Muscle layer of duodenum (tissue), 2 donors: ENCODE data around the gene CHEK2.
"Not testable (repeated sequence)": the region's sequence is repeated elsewhere in the genome, so short reads cannot be mapped to it uniquely, and the experiment has no call there.

Experiments used
- H3K27ac ChIP-seq: one replicate; pipeline ENCODE4 v1.7.0; 2013; ENCODE audit warnings: mild to moderate bottlenecking, low read length
- H3K27me3 ChIP-seq: one replicate; pipeline ENCODE4 v1.7.0; 2013; ENCODE audit warnings: low read depth, mild to moderate bottlenecking, control low read depth, low read length
- H3K36me3 ChIP-seq, 2 donors: one replicate each; pipeline ENCODE4 v1.7.0; 2013; ENCODE audit warnings: low read length in 2 of 2, control low read depth in 1 of 2, mild to moderate bottlenecking in 1 of 2; ENCODE audit not compliant: insufficient read depth in 2 of 2, control insufficient read depth in 1 of 2
- H3K4me1 ChIP-seq, 2 donors: one replicate each; pipeline ENCODE4 v1.7.0; 2013; ENCODE audit warnings: low read length in 2 of 2, mild to moderate bottlenecking in 2 of 2, control low read depth in 1 of 2, moderate library complexity in 1 of 2; ENCODE audit not compliant: insufficient read depth in 2 of 2, control insufficient read depth in 1 of 2
- H3K4me3 ChIP-seq, 2 donors: one replicate each; pipeline ENCODE4 v1.7.0; 2013; ENCODE audit warnings: low read length in 2 of 2, low read depth in 1 of 2, mild to moderate bottlenecking in 1 of 2
- H3K9me3 ChIP-seq, 2 donors: one replicate each; pipeline ENCODE4 v1.7.0; 2013; ENCODE audit warnings: low read length in 2 of 2, control low read depth in 1 of 2, mild to moderate bottlenecking in 1 of 2; ENCODE audit not compliant: control insufficient read depth in 1 of 2
- donor health status: healthy.

The CHEK2 gene

GRCh38 chr22:28738876-28739275 lies 2.7 kb downstream of the CHEK2 start:
- not testable (repeated sequence) for H3K27me3 ChIP-seq, H3K9me3 ChIP-seq, H3K27ac ChIP-seq, H3K36me3 ChIP-seq, H3K4me3 ChIP-seq
- peaks cover 0 to 15% of the 10 kb centered on the region in 2 donors for H3K4me1 ChIP-seq

DNA sequence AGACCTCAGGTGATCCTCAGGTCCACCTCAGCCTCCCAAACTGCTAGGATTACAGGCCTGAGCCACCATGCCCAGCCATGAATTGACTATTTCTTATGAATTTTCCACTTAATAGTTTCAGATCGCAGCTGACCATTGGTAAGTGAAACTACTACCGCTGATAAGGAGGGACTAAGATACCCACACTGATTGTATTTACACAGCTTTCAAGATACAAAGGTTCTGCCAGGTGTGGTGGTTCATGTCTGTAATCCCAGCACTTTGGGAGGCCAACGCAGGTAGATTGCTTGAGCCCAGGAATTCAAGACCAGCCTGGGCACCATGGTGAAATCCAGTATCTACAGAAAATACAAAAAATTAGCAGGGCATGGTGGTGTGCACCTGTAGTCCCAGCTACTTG lies 3.9 kb downstream of the CHEK2 start:
- H3K4me3 ChIP-seq, result no peak overlapping the region
- no peaks in the 10 kb centered on the region for H3K27me3 ChIP-seq
- no peaks in the 10 kb centered on the region for H3K9me3 ChIP-seq
- H3K36me3 ChIP-seq, result peaks cover 0 to 3% of the 10 kb centered on the region in 2 donors
- H3K4me1 ChIP-seq, result peaks cover 0 to 7% of the 10 kb centered on the region in 2 donors
- no peak overlapping the region for H3K27ac ChIP-seq

GRCh38 chr22:28736301-28737155 lies 5.1 kb downstream of the CHEK2 start:
- Histone ChIP-seq H3K9me3 (no peaks in the 10 kb centered on the region), H3K4me3 (no peak overlapping the region), H3K27ac (no peak overlapping the region), H3K36me3 (no peaks in the 10 kb centered on the region), H3K4me1 (peaks cover 0 to 5% of the 10 kb centered on the region in 2 donors), H3K27me3 (no peaks in the 10 kb centered on the region)

GRCh38 chr22:28734393-28734792 lies 7.2 kb downstream of the CHEK2 start:
- H3K27ac ChIP-seq, result no peak overlapping the region
- no peaks in the 10 kb centered on the region for H3K36me3 ChIP-seq
- no peaks in the 10 kb centered on the region for H3K27me3 ChIP-seq

DNA sequence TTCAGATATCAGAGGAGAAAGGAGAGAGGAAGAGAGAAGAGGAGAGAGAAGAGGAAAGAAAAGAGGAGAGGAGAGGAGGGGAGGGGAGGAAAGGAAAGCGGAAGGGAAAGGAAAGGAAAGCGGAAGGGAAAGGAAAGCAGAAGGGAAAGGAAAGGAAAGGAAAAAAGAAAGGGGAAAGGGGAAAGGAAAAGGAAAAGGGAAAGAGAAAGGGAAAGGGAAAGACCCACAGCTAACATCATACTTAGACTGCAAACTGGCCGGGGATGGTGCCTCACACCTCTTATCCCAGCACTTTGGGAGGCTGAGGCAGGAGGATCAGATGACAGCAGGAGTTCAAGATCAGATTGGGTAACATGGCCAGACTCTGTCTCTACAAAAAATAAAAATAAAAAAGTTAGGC lies 11.4 kb downstream of the CHEK2 start:
- H3K27me3 ChIP-seq, result no peaks in the 10 kb centered on the region
- no peaks in the 10 kb centered on the region for H3K4me1 ChIP-seq
- no peaks in the 10 kb centered on the region for H3K36me3 ChIP-seq
- H3K4me3 ChIP-seq, result no peak overlapping the region
- no peaks in the 10 kb centered on the region for H3K9me3 ChIP-seq
- no peak overlapping the region for H3K27ac ChIP-seq

More at GRCh38 chr22:28734393-28734792, 7.2 kb downstream of the CHEK2 start:
- Histone ChIP-seq H3K4me3 (no peak overlapping the region), H3K9me3 (no peaks in the 10 kb centered on the region), H3K4me1 (no peaks in the 10 kb centered on the region)

GRCh38 chr22:28728621-28729313 lies 12.9 kb downstream of the CHEK2 start:
- Histone ChIP-seq H3K27ac (no peak overlapping the region), H3K36me3 (no peaks in the 10 kb centered on the region), H3K4me3 (no peak overlapping the region), H3K27me3 (no peaks in the 10 kb centered on the region), H3K4me1 (no peaks in the 10 kb centered on the region), H3K9me3 (no peaks in the 10 kb centered on the region)

DNA sequence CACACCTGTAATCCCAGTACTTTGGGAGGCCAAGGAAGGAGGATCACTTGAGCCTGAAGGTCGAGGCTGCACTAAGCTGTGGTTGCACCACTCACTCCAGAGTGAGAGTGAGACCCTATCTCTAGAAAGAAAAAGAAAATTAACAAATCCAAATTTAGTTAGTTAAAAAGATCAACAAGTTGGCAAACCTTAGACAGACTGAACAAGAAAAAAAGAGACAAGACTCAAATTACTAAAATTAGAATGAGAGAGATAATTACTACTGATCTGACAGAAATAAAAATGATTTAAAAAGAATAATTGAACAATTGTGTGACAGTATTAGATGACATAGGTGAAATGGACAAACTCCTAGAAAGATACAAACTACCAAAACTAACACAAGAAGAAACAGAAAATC lies 13.6 kb downstream of the CHEK2 start:
- Histone ChIP-seq H3K4me3 (no peak overlapping the region), H3K36me3 (no peaks in the 10 kb centered on the region), H3K4me1 (no peaks in the 10 kb centered on the region), H3K9me3 (no peaks in the 10 kb centered on the region), H3K27ac (no peak overlapping the region), H3K27me3 (no peaks in the 10 kb centered on the region)

- peaks cover 0 to 3% of the 10 kb centered on the region in 2 donors for H3K36me3 ChIP-seq
- H3K27me3 ChIP-seq, result no peaks in the 10 kb centered on the region
- H3K9me3 ChIP-seq, result no peaks in the 10 kb centered on the region
- no peaks in the 10 kb centered on the region for H3K4me1 ChIP-seq
- no peak overlapping the region for H3K27ac ChIP-seq
- H3K4me3 ChIP-seq, result no peak overlapping the region
Measured at GRCh38 chr22:28718044-28718443, 23.6 kb downstream of the CHEK2 start.

DNA sequence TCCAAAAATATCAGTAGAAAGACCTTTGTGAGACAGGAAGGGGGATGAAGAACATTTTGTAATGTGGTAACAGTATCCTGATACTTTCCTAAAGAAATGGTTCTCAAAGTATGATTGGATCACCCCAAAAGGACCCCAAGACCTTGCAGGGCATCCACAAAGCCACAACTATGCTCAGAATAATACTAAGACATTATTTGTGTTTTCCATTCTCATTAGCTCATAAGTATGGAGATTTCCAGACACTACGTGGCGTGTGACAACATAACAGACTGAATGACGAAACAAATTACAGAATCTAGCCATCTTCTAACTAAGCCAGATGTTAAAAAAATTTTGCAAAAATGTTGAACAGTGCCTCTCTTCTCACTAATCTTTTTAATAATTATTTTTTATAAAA lies 24.9 kb downstream of the CHEK2 start:
- H3K4me1 ChIP-seq, result no peaks in the 10 kb centered on the region
- H3K36me3 ChIP-seq, result peaks cover 3% of the 10 kb centered on the region in 2 donors
- H3K4me3 ChIP-seq, result no peak overlapping the region
- H3K9me3 ChIP-seq, result no peaks in the 10 kb centered on the region
- no peaks in the 10 kb centered on the region for H3K27me3 ChIP-seq
- H3K27ac ChIP-seq, result no peak overlapping the region

GRCh38 chr22:28715611-28716010 lies 26.0 kb downstream of the CHEK2 start:
- H3K9me3 ChIP-seq, result no peaks in the 10 kb centered on the region
- H3K4me1 ChIP-seq, result no peaks in the 10 kb centered on the region
- H3K36me3 ChIP-seq, result peaks cover 3% of the 10 kb centered on the region in 2 donors
- no peak overlapping the region for H3K27ac ChIP-seq
- no peak overlapping the region for H3K4me3 ChIP-seq
- no peaks in the 10 kb centered on the region for H3K27me3 ChIP-seq

DNA sequence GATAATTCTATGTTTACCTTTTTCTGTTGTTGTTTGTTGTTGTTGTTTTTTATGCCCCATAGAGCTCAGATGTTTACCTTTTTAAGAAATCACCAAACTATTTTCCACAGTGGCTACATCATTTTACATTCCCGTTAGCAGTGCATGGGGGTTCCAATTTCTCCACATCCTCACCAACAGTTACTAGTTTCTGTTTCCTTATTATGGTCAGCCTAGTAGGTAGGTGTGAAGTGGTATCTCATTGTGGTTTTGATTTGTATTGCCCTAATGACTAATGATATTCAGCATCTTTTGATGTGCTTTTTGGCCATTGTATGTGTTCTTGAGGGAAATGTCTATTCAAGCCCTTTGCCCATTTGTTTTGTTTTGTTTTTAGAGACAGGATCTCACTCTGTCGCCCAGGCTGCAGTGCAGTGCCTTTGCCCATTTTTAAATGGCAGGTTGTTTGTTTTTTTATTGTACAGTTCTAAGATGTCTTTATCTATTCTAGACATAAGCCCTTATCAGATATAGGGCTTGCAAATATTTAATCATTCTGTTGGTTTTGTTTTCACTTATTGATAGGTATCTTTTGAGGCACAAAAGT lies 27.5 kb downstream of the CHEK2 start:
- Histone ChIP-seq H3K27ac (no peak overlapping the region), H3K36me3 (peaks cover 3% of the 10 kb centered on the region in 2 donors), H3K4me1 (no peaks in the 10 kb centered on the region), H3K9me3 (no peaks in the 10 kb centered on the region), H3K4me3 (no peak overlapping the region), H3K27me3 (no peaks in the 10 kb centered on the region)
